HG02943 (cell line): Measurements from ENCODE around the gene GRIA1.
"Not testable (repeated sequence)": the region's sequence is repeated elsewhere in the genome, so short reads cannot be mapped to it uniquely, and the experiment has no call there.

ENCODE experiments used
- ATAC-seq: cut with Tn5 transposase; IDR thresholded peaks from one replicate; pipeline ENCODE4 v1.9.1; 2021; ENCODE audit warnings: mild to moderate bottlenecking, low read depth, moderate library complexity; ENCODE audit not compliant: unreplicated experiment

Gene GRIA1

DNA sequence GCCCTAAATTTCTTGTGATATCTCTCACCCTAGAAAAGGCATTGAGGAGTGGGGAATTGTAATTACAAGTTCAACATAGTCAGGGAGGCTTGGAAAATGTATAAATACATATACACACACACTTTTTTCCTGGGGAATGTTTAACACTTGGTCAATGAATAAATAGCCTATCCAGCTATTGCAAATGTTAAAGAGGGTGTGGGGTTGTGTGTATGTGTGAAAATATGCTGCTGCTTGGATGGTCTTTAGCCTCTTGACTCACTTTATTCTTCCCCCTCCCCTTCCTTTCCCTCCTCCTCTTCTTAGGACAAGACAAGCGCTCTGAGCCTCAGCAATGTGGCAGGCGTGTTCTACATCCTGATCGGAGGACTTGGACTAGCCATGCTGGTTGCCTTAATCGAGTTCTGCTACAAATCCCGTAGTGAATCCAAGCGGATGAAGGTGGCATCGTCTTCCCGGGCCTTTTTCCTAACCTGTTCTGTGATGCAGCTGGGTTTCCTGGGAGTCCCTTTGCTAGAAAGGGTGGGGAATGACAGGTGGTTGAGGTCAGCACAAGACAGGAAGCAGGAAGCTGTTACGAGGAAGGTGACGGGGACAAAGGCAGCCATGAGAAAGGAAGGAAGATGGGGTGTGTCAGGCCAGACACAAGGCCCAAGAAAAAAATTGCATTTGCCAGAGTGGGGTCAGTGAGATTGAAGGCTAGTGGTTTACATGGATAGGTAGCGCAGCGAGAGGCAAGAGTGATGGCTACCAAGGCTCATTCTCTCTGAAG is 311.8 kb downstream of the GRIA1 start:
- ATAC-seq = no peak

GRCh38 chr5:153807801-153808200 is 317.3 kb downstream of the GRIA1 start:
- ATAC-seq = no peak

DNA sequence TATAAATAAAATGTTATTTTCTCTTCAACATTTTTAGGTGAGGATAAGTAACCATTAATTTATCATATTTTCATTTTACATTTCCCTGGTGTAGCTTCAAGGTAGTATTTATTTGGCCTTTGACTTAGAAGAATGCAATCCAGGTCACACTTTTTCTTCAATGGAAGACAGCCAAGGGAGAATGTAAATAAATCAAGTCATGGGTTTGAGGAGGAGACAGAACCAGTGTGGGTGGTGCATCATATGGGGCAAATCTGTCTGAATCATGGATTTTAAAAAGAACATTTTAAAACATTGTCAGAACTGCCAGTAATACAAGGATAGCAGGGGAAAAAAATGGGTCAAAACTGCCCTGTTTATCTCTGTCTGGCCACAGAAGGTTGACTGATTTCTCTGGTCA is 318.7 kb downstream of the GRIA1 start:
- no peak for ATAC-seq

DNA sequence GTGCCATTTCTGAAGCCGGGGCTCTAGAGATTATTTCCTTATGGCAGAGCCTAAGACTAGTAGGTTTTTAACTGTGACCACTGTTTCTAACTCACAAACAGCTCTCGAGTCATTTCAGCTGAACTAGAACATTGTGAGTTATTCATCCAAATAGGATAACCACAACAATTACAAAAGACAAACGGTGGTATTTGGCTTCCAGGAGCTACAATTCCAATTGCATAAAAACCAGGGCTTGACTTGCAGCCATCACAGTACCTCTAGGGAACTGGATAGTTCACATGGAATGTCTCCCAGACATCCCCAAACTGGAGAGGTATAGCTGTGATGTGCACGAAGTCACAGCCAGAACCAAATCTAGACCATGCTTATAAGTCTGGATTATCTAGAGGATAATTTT is 323.4 kb downstream of the GRIA1 start:
- no peak for ATAC-seq

DNA sequence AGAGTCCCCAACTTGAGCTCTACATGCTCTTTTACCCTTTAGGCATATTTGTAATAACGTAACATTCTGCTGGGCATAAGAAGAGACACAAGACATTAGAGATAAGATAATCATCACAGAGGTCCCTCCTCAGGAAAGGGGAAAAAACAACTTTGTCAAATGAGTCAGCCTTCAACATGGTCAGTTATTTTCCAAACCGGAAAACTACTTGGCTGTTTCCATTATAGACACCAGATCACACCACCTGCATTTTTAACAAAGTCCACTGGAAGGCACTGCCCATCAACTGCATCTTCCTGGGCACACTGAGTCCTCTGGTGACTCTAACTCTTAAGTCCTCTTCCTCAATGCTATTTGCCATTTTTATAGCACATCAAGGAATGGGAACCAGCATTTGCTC is 326.4 kb downstream of the GRIA1 start:
- ATAC-seq = no peak

DNA sequence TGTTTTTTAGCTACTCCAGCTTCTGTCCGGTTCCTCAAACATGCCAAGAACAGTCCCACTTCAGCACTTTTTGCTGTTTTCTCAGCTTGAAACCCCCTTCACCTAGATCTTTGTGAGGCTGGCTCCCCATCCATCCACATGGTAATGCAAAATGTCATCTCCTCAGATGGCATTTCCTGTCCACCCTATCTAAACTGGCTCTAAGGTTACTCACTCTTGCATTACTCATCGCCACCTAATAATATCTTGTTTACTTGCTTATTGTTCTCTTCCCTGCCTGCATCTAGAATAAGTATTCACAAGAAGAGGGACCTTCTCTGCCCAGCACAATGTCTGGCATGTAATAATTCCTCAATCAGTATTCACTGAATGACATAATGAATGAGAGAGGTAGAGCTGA is 328.2 kb downstream of the GRIA1 start:
- no peak for ATAC-seq

GRCh38 chr5:153823036-153823435 is 332.6 kb downstream of the GRIA1 start:
- ATAC-seq = no peak

DNA sequence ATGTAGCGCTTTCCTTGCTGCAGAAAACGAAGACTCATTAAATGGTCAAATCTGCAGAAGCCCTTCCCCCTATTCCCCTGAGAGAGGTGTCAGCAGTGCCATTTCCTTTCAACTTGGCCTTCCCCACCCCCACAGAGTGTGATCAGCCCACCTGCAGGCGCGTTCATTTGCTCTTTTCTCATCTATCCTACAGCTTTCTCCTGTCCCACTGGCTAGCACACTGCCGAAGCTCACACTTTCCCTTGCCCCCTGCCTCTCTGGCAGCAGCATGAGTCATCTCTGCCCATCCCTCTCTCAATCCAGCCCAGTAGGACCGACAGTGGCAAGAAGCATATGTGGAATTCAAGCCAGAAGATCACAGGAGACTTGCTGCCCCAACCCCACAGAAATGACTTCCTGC is 334.4 kb downstream of the GRIA1 start:
- no peak for ATAC-seq

DNA sequence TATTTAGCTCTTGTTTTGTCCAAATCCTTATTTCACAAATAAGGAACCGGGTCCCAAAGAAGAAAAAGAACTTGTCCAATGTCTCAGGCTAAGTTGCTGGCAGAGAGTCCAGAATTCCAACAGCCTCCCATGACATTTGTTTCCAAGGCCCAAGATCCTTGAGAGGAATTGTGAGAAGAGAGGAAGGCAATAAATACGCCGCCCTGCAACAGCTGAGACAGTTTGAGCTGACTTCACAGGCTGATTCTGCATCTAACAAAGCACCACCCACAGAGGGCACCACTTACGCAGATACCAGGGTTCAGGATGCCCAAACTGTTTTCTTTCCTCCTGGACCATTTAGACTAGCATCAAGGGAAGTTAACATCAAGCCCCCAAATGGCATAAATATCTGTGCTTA is 336.9 kb downstream of the GRIA1 start:
- ATAC-seq = no peak

DNA sequence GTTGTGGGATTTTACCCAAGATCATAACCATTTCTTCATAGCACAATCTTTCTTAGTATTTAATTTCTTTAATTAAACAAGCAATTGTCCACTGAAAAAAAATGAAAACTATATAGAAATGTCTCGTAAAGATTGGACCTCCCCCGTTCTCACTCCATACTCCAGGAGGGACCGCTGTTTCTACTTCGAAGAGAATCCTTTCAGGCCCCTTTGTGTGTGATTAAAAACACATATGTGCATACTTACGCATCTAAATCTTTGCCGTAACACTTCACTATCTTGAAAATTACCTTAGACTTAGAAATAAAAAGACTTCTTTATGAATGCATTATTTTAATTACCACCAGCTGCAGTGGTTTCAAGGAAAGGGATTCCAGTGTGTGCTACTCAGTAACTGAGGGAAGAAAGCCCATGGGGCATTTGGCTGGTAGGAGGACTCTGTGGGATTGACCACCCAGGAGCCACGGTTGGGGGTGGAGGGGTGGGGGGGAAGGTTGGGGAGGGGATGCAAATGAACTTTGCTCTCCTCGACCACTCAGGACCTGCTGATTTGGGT is 339.1 kb downstream of the GRIA1 start:
- no peak for ATAC-seq

GRCh38 chr5:153831973-153832372 is 341.5 kb downstream of the GRIA1 start:
- ATAC-seq = no peak

GRCh38 chr5:153835891-153836515 is 345.5 kb downstream of the GRIA1 start:
- no peak for ATAC-seq

DNA sequence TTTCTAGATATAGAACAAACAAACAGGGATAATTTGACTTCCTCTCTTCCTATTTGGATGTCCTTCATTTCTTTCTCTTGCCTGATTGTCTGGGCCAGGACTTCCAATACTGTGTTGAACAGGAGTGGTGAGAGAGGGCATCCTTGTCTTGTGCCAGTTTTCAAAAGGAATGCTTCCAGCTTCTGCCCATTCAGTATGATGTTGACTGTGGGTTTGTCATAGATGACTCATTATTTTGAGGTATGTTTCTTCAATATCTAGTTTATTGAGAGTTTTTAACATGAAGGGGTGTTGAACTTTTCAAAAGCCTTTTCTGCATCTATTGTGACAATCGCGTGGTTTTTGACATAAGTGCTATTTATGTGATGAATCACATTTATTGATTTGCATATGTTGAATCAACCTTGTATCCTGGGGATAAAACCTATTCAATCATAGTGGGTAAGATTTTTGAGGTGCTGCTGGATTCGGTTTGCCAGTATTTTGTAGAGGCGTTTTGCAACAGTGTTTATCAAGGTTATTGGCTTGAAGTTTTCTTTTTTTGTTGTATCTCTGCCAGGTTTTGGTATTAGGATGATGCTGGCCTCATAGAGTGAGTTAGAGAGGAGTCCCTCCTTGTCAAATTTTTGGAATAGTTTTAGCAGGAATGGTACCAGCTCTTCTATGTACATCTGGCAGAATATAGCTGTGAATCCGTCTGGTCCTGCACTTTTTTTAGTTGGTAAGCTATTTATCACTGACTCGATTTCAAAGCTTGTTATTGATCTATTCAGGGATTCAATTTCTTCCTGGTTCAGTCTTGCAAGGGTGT is 359.0 kb downstream of the GRIA1 start:
- not testable (repeated sequence) for ATAC-seq

GRCh38 chr5:153860195-153860886 is 369.9 kb downstream of the GRIA1 start:
- no peak for ATAC-seq

DNA sequence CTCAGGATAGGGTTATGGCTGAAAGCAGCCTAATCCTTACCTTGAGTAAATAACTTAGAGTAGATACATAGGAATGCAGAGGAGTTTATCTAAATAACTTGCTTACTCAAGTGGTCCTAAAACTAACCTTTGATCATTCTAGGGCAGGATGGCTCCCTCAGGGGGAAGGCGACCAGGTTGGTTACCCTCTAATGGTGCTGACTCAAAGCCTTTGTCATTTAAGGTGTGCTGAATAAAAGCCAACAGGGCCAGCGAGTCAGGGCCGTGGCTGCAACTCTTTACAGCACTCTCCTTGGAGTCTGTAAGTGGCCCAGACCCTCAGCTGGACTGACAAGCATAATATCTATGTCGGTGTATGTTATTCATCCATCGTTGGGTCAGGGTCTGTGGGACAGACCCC is 372.4 kb downstream of the GRIA1 start:
- ATAC-seq = not testable (repeated sequence)
